Stomach (tissue), 4 donors: ENCODE measurements around the gene CCDC47.

Source experiments
- CTCF ChIP-seq, 7 experiments: fragments of 450-650 bp in 4 of 7; fragments of 200-600 bp in 3 of 7; sonication (generic) in 3 of 7; IDR thresholded peaks; one replicate each; pipeline ENCODE4 v1.5.1; 2016 to 2019; ENCODE audit warnings: antibody characterized with exemption in 7 of 7, control low read depth in 2 of 7, mild to moderate bottlenecking in 1 of 7
- POLR2AphosphoS5 ChIP-seq, 3 donors: sonication (generic); formaldehyde crosslinking; IDR thresholded peaks; one replicate each; pipeline ENCODE4 v1.6.1; 2016; ENCODE audit warnings: antibody characterized with exemption in 3 of 3

- TF ChIP-seq POLR2AphosphoS5 (IDR thresholded peaks at IDR 0.05): no peak
- no peak for TF ChIP-seq CTCF (IDR thresholded peaks at IDR 0.05)
These were observed 7.5 kb upstream of the CCDC47 start for GRCh38 chr17:63780928-63781327.
